GM21447 (cell line): ENCODE results near the gene SYAP1.
"Not testable (repeated sequence)": the region's sequence is repeated elsewhere in the genome, so short reads cannot be mapped to it uniquely, and the experiment has no call there.

ENCODE experiments used
- ATAC-seq: cut with Tn5 transposase; IDR thresholded peaks from one replicate; pipeline ENCODE4 v1.9.1; 2021; ENCODE audit not compliant: unreplicated experiment

SYAP1 gene

GRCh38 chrX:16722481-16722880 is 3.1 kb downstream of the SYAP1 start:
- no peak for ATAC-seq

GRCh38 chrX:16725072-16725471 is 5.7 kb downstream of the SYAP1 start:
- no peak for ATAC-seq

- peak; percentile 85 for ATAC-seq
Observed at GRCh38 chrX:16726347-16726988, 7.1 kb downstream of the SYAP1 start.

GRCh38 chrX:16727637-16728036 is 8.2 kb downstream of the SYAP1 start:
- ATAC-seq, result no peak

GRCh38 chrX:16730450-16730849 is 11.0 kb downstream of the SYAP1 start:
- ATAC-seq, result no peak

- ATAC-seq, result no peak
Observed at GRCh38 chrX:16733013-16733412, 13.6 kb downstream of the SYAP1 start.

GRCh38 chrX:16737024-16737423 is 17.6 kb downstream of the SYAP1 start:
- no peak for ATAC-seq

- no peak for ATAC-seq
Observed at GRCh38 chrX:16739574-16739973, 20.2 kb downstream of the SYAP1 start.

GRCh38 chrX:16743604-16744325 is 24.4 kb downstream of the SYAP1 start:
- no peak for ATAC-seq

- no peak for ATAC-seq
Observed at GRCh38 chrX:16745102-16745501, 25.7 kb downstream of the SYAP1 start.

- no peak for ATAC-seq
Observed at GRCh38 chrX:16745659-16746058, 26.2 kb downstream of the SYAP1 start.

GRCh38 chrX:16748425-16748824 is 29.0 kb downstream of the SYAP1 start:
- no peak for ATAC-seq

- ATAC-seq, result no peak
Observed at GRCh38 chrX:16750136-16750535, 30.7 kb downstream of the SYAP1 start.

- no peak for ATAC-seq
Observed at GRCh38 chrX:16754019-16754418, 34.6 kb downstream of the SYAP1 start.

- ATAC-seq, result no peak
Observed at GRCh38 chrX:16756724-16757123, 37.3 kb downstream of the SYAP1 start.

GRCh38 chrX:16761500-16761899 is 42.1 kb downstream of the SYAP1 start:
- ATAC-seq, result not testable (repeated sequence)

GRCh38 chrX:16762579-16762978 is 43.2 kb downstream of the SYAP1 start:
- no peak for ATAC-seq

- ATAC-seq, result no peak
Observed at GRCh38 chrX:16765594-16765993, 46.2 kb downstream of the SYAP1 start.

GRCh38 chrX:16770970-16771482 is 51.6 kb downstream of the SYAP1 start:
- no peak for ATAC-seq

- ATAC-seq, result no peak
Observed at GRCh38 chrX:16771483-16772398, 52.3 kb downstream of the SYAP1 start.

GRCh38 chrX:16772460-16772859 is 53.0 kb downstream of the SYAP1 start:
- no peak for ATAC-seq
